NCI-H146 treated with DMSO at 0.1 percent for 48 hours (cell line): ENCODE measurements around the gene ELF3.
"Not testable (repeated sequence)": the region's sequence is repeated elsewhere in the genome, so short reads cannot be mapped to it uniquely, and the experiment has no call there.

Experiments used
- DNase-seq: peaks from one replicate; lab custom pipeline; 2025; ENCODE audit not compliant: unreplicated experiment; lab: John Stamatoyannopoulos, UW

The ELF3 gene

DNA sequence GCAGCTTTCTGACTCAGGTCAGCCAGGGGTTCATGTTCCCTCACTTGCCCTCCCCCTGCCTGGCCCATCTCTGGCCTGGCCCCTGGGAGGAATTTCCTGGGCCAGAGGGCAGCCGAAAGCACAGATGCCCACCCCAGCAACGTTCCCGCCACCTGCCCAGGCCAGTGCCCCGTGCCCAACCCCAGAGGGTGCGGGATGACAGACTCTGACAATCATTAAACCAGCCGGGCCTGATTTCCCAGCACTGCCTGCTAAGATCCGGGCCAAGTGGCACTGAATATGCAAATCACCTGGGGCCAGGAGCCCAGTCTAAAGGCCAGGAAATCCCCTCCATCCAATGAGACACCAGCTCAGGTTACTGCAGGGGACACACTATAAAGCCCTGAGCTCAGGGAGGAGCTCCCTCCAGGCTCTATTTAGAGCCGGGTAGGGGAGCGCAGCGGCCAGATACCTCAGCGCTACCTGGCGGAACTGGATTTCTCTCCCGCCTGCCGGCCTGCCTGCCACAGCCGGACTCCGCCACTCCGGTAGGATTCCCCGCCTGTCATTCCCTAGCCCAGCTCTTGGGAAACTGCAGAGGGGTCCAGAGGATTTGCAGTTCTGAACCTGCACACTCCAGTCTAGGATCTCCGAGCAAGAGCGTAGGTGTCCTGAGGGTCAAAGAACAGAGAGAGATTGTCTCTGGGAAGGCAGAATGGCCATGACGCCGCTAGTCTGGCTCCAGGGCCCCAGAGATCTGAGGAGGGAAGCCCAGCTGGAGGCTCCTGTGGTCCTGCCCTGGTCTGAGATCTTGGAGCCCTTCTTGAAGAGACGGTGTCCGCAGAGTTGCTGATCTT lies at the start of gene ELF3:
ELF3 (plus strand) TSS at position 408 of the 836 bp plus-strand sequence. CDS start 550 bp downstream, outside the sequence.
- DNase-seq, result peak; percentile 88

DNA sequence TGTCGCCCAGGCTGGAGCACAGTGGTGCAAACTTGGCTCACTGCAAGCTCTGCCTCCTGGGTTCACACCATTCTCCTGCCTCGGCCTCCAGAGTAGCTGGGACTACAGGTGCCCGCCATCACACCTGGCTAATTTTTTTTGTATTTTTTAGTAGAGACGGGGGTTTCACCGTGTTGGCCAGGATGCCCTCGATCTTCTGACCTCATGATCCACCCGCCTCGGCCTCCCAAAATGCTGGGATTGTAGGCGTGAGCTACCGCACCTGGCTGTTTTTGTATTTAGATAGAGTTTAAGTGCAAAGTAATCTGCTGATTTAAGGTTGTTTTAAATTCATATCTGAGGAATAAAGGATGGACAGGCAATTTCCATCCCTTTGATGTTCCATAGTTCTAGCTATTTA lies 48.0 kb upstream of the ELF3 start:
- DNase-seq, result not testable (repeated sequence)

DNA sequence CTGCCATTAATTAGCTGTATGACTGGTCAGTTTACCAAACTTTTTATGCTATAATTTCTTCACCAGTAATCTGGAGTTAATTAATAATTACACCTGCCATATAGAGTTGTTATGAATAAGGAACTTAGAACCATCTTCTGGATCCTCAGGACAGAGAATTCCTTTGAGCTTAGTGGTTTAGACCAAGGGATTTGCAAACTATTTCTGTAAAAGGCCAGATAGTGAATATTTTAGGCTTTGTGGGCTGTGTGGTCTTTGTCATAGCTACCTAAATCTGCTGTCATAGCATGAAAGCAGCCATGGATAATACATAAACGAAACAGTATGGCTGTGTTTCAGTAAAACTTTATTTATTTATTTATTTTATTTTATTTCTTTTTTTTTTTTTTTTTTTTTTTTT lies 46.1 kb upstream of the ELF3 start:
- DNase-seq, result no peak

DNA sequence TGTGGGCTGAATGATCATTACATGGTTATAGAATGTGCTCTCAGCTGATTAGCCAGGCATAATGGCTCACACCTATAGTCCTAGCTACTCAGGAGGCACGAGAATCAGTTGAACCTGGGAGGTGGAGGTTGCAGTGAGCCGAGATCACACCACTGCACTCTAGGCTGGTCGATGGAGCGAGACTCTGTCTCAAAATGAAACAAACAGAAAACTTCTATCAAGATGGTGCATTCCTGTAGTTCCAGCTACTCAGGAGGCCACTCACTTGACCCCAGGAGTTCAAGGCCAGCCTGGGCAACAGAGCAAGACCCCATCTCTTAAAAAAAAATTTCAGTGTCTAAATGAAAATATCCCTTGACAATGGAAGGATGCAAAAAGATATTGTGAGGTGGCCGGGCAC lies 44.2 kb upstream of the ELF3 start:
- DNase-seq, result no peak

DNA sequence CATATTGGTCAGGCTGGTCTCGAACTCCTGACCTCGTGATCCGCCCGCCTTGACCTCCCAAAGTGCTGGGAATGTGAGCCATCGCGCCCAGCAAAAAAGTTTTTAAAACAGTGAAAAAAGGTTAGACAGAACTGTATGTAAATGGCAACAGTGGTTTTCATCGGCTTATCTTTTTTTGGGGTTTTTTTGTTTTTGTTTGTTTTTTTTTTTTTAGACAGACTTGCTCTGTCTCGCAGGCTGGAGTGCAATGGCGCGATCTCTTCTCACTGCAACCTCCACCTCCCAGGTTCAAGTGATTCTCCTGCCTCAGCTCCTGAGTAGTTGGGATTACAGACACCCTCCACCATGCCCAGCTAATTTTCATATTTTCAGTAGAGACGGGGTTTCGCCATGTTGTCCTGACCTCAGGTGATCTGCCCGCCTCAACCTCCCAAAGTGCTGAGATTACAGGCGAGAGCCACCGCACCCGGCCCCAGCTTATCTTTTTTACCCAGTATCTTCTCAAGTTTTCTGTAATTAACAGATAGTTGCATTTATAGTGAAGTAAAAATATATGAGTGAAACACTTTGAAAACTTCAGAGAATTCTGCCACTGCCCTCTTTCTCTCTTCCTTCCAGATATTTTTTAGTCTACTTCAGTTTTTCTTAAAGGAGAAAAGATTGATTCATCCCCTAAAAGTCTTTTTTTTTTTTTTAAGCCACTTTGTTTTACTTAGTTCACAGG lies 42.0 kb upstream of the ELF3 start:
- DNase-seq, result no peak

DNA sequence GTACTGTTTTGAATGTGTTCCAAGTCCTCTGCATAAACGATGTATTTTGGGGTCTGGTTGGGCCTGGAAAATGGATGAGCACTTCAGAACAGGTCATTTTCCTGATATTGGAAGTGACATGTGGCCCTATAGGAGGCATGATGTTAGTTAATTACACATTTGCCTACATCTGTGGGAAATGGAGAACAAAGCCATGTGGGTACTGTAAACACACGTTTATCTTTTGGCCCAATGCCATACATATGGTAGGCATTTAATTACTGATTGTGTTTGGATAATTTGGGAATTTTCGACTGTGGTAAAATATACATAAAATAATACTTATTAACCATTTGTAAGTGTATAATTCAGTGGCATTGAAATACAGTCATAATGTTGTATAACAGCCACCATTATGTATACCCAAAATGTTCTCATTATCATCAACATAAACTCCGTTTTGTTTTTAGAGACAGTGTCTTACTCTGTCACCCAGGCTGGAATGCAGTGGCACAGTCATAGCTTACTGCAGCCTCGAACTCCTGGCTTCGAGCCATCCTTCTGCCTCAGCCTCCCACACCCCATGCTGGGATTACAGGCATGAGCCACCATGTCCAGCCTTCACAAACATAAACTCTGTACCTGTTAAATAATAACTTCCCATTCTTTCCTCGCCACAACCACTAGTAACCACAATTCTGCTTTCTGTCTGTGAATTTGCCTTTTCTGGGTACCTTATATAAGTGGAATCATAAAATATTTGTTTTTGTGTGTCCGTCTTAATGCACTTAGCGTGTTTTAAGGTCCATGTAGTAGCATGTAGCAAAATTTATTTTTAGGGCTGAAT lies 39.8 kb upstream of the ELF3 start:
- DNase-seq, result peak; percentile 39

DNA sequence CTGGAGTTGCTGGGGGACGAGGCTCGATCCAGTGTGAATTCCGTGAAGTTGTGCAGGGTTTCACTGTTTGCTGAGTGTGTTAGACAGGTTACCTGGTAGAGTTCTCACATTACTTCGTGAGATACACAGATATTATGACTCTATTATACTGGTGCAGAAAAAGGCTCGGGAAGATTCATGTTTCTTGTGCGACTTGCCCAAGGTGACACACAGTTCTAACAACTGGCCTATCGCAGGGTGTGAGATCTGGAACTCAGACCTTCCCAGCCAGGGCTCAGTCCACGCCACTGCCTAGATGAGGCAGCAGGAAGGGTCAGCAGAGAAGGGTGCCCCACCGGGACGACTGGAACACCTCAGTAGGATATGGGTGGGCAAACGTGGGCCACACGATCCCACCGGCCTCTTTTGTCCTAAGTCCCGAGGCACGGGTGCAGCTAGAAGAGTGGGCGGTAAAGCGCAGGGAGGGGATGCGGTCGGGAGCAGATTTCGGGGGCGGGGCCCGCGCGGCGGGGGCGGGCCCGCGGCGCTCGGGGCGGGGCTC lies 28.2 kb upstream of the ELF3 start:
- DNase-seq, result peak; percentile 51

DNA sequence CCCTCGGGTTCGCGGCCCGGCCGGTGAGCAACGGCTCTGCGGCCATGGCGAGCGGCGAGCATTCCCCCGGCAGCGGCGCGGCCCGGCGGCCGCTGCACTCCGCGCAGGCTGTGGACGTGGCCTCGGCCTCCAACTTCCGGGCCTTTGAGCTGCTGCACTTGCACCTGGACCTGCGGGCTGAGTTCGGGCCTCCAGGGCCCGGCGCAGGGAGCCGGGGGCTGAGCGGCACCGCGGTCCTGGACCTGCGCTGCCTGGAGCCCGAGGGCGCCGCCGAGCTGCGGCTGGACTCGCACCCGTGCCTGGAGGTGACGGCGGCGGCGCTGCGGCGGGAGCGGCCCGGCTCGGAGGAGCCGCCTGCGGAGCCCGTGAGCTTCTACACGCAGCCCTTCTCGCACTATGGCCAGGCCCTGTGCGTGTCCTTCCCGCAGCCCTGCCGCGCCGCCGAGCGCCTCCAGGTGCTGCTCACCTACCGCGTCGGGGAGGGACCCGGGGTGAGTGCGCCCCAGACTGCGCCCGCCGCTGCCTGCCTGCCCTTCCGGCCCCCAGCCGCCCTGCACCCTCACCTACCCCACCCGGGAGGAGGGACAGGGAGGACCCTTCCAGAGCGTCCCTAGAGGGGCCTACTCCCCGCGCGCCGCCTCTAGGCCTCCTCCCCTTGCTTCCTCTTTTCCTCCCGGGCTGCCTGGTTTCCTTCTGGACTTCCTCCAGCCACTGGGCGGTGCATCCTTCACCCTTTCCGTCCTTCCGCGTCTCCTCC lies 27.6 kb upstream of the ELF3 start, which contains the start of gene RNPEP:
RNPEP (plus strand) TSS at position 26 of the 757 bp plus-strand sequence; CDS start at position 45, 19 bp downstream.
- DNase-seq, result peak; percentile 61

DNA sequence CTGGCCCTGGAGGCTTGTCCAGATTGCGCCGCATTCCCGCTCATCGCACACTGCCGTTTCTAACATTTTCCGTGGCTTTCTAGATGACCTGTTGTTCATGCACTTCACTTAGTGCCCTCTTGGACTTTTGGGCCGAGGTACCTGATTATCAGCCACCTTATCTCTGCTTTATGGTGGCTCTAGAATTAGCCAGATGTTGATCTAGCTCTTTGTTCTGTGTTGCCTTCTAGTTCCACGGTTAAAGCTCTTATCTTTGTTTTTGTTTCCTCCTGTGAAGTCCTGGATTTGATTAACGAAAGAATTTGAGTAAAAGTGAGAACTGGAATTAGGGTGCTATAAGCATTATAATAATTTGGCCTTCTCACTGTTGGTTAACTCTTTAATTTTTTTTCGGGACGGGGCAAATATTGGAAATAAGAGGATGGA lies 27.0 kb upstream of the ELF3 start:
- no peak for DNase-seq

DNA sequence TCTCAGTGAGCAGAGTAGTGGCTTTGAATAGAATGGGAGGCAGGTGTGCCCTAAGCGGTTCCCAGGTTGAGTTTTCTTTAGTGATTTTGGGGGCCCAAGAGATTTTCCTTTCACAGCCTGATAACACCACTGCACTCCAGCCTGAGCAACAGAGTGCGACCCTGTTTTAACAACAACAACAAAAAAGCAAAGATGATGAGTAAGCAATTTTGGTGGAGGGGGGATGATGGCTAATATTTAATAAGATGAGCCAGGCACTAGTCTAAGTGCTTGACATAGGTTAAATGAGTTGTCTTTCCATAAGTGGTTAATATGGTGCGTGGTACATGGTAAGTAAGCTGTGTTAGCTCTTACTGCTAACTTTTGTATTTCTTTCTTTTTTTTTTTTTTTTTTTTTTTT lies 25.9 kb upstream of the ELF3 start:
- no peak for DNase-seq

DNA sequence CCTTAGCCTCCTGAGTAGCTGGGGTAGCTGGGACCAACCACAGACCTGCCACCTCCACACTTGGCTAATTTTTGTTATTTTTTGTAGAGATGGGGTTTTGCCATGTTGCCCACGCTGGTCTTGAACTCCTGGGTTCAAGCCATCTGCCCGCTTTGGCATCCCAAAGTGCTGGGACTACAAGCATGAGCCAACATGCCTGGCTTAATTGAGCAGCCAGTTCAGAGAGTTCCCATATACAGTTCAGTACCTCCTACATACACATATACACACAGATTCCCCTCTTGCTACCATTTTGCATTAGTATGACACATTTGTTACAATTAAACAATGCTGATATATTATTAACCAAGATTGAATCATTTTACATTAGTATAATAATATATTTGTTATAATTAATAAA lies 25.0 kb upstream of the ELF3 start:
- no peak for DNase-seq

GRCh38 chr1:201988601-201989000 lies 21.8 kb upstream of the ELF3 start:
- DNase-seq, result no peak

DNA sequence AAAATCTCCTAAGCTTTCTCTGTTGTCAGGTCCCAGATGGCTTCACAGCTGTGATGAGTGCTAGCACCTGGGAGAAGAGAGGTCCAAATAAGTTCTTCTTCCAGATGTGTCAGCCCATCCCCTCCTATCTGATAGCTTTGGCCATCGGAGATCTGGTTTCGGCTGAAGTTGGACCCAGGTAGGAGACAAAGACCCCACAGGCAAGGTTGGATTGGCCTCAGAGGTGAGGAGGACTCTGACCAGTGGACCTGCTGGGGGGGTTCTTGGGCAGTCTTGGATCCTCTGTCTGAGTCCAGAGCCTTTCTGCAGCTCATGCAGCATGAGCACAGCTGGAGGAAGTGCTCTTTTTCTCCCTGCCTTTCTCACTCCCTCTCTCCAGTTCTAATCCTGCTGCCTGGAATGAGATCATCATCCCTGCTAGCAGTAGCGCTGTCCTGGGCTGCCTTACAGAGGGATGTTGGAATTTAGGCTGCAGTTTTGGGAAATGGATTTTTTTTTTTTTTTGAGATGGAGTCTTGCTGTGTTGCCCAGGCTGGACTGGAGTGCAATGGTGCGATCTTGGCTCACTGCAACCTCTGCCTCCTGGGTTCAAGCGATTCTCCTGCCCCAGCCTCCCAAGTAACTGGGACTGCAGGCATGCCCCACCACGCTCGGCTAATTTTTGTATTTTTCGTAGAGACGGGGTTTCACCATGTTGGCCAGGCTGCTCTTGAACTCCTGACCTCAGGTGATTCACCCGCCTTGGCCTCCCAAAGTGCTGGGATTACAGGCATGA lies 20.8 kb upstream of the ELF3 start:
- DNase-seq, result no peak

- no peak for DNase-seq
Observed at GRCh38 chr1:201990427-201990826, 20.0 kb upstream of the ELF3 start.

GRCh38 chr1:201999625-202000238 lies 10.7 kb upstream of the ELF3 start:
- DNase-seq, result peak; percentile 63

GRCh38 chr1:202002507-202002906 lies 7.9 kb upstream of the ELF3 start:
- no peak for DNase-seq

DNA sequence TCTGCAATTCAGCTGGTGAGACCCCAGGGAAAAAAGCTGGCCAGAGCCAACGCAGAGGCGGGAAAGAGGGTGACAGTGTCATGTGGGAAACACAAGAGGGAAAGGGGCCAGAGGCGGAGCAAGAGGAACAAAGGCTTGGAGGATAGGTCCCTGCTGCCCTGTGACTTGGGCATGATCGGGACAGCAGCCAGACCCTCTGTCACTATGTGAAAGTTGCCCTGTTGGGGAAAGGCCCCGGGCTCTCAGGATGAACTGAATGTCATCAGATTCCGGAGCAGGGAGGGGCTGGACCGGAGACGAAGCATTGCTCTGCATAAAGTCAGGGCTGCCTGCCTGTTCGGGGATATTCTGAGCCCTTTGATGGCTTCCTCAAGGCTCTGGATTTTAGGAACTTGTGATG lies 5.7 kb upstream of the ELF3 start:
- no peak for DNase-seq

- DNase-seq, result no peak
Observed at GRCh38 chr1:202005958-202006357, 4.4 kb upstream of the ELF3 start.

- no peak for DNase-seq
Observed at GRCh38 chr1:202007304-202007703, 3.1 kb upstream of the ELF3 start.
